ENCODE measurements around the gene MED23.

DNA sequence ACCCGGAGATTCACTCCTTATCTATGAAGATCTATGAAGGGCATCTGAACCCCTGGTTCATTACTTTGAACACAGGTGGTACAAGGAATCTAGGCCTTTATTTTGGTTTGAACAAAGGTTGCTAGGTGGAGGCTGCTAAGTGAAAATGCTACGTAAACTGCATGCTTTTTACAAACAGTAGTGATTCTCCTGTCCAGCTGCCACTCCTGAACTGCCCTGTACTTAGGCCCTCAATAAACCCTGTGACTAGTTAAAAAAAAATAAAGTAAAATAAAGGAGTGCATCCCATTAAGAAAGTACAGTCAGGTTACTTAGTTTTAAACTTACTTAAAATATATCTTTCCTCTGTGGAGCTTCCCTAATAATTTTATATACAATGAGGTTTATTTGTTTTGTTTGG is 82.7 kb downstream of the MED23 start:
- TF ChIP-seq, protein P1, sequence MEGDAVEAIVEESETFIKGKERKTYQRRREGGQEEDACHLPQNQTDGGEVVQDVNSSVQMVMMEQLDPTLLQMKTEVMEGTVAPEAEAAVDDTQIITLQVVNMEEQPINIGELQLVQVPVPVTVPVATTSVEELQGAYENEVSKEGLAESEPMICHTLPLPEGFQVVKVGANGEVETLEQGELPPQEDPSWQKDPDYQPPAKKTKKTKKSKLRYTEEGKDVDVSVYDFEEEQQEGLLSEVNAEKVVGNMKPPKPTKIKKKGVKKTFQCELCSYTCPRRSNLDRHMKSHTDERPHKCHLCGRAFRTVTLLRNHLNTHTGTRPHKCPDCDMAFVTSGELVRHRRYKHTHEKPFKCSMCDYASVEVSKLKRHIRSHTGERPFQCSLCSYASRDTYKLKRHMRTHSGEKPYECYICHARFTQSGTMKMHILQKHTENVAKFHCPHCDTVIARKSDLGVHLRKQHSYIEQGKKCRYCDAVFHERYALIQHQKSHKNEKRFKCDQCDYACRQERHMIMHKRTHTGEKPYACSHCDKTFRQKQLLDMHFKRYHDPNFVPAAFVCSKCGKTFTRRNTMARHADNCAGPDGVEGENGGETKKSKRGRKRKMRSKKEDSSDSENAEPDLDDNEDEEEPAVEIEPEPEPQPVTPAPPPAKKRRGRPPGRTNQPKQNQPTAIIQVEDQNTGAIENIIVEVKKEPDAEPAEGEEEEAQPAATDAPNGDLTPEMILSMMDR (IDR thresholded peaks at IDR 0.05; ENCODE audit: low read length): no peak
- TF ChIP-seq EZH2 (optimal IDR thresholded peaks at IDR 0.05; ENCODE audit: low read depth, low read length): no peak
